Measurements from ENCODE around the gene GABRB3.

DNA sequence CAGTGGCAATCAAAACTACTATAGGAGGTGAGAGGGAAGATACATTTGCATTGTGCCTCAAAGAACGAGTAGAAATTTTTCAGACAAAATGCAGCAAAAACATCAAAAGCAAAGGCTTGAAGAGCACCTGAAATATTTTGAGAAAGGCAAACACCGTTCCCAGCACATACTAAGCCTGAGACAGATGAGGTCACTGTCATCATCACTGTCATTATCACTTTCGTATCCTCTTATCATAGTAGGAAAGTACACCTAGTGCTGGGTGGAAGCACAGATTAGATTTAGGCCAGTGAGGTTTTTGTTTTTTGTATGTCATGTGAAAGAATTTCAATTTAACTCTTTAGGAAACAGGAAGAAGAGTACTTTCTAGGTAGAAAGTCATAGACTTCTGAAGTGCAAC, 222.0 kb downstream of the GABRB3 start:
- TF ChIP-seq, protein P1, sequence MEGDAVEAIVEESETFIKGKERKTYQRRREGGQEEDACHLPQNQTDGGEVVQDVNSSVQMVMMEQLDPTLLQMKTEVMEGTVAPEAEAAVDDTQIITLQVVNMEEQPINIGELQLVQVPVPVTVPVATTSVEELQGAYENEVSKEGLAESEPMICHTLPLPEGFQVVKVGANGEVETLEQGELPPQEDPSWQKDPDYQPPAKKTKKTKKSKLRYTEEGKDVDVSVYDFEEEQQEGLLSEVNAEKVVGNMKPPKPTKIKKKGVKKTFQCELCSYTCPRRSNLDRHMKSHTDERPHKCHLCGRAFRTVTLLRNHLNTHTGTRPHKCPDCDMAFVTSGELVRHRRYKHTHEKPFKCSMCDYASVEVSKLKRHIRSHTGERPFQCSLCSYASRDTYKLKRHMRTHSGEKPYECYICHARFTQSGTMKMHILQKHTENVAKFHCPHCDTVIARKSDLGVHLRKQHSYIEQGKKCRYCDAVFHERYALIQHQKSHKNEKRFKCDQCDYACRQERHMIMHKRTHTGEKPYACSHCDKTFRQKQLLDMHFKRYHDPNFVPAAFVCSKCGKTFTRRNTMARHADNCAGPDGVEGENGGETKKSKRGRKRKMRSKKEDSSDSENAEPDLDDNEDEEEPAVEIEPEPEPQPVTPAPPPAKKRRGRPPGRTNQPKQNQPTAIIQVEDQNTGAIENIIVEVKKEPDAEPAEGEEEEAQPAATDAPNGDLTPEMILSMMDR (IDR thresholded peaks at IDR 0.05 in 8 of 11, conservative IDR thresholded peaks at IDR 0.05 in 3 of 11) = no peak
- TF ChIP-seq POLR2A (IDR thresholded peaks at IDR 0.05) = no peak

All from spleen (tissue), 7 donors.